HepG2 (cell line): ENCODE measurements around the gene DDX24. TPM values are rescaled to one million over a fixed set of nuclear protein-coding genes. Genes with fewer than 3 reads are reported as not detected.

ENCODE experiments used
- CEBPG ChIP-seq: IDR thresholded peaks from 2 replicates; pipeline ENCODE4 v1.6.1; 2016
- CENPBD1 ChIP-seq: sonication (generic); formaldehyde crosslinking; IDR thresholded peaks from 2 replicates; pipeline ENCODE4 v1.8.0; 2022; ENCODE audit warnings: missing genetic modification reagents, low read depth, mild to moderate bottlenecking, borderline replicate concordance
- FOXC1 ChIP-seq: sonication (generic); formaldehyde crosslinking; IDR thresholded peaks from 2 replicates; pipeline ENCODE4 v1.8.0; 2022; ENCODE audit warnings: mild to moderate bottlenecking, missing genetic modification reagents, borderline replicate concordance
- GATAD2A ChIP-seq: IDR thresholded peaks from 2 replicates; pipeline ENCODE4 v1.6.1; 2016
- KDM2A ChIP-seq: sonication (generic); formaldehyde crosslinking; IDR thresholded peaks from 2 replicates; pipeline ENCODE4 v1.4.0; 2020; ENCODE audit warnings: low read depth, missing genetic modification reagents, borderline replicate concordance
- MXD4 ChIP-seq: IDR thresholded peaks from 2 replicates; pipeline ENCODE4 v1.6.1; 2016; ENCODE audit warnings: mild to moderate bottlenecking, missing biosample characterization, missing genetic modification reagents
- NCOA2 ChIP-seq: sonication (generic); formaldehyde crosslinking; IDR thresholded peaks from 2 replicates; pipeline ENCODE4 v1.8.0; 2022; ENCODE audit warnings: inconsistent platforms
- PHF20 ChIP-seq: sonication (generic); formaldehyde crosslinking; IDR thresholded peaks from 2 replicates; pipeline ENCODE4 v1.5.0; 2020; ENCODE audit warnings: mild to moderate bottlenecking, missing genetic modification reagents
- RBM39 ChIP-seq: fragments of 200-400 bp; formaldehyde crosslinking; IDR thresholded peaks from one replicate; pipeline ENCODE4 v1.6.1; 2018; ENCODE audit warnings: antibody characterized with exemption, mild to moderate bottlenecking, low read depth, low read length; ENCODE audit not compliant: poor library complexity, severe bottlenecking
- RFX3 ChIP-seq: IDR thresholded peaks from 2 replicates; pipeline ENCODE4 v1.6.1; 2016; ENCODE audit warnings: missing biosample characterization, missing genetic modification reagents
- SAP130 ChIP-seq: IDR thresholded peaks from 2 replicates; pipeline ENCODE4 v1.6.1; 2016; ENCODE audit warnings: low read depth
- SMARCC2 ChIP-seq: fragments of 450-650 bp; IDR thresholded peaks from 2 replicates; pipeline ENCODE4 v1.6.1; 2017; ENCODE audit warnings: antibody characterized with exemption, mild to moderate bottlenecking
- SNAPC2 ChIP-seq: sonication (generic); formaldehyde crosslinking; IDR thresholded peaks from 2 replicates; pipeline ENCODE4 v1.8.1; 2022; ENCODE audit warnings: mild to moderate bottlenecking, missing genetic modification reagents
- SOX5 ChIP-seq: IDR thresholded peaks from 2 replicates; pipeline ENCODE4 v1.6.1; 2016; ENCODE audit warnings: borderline replicate concordance
- TFE3 ChIP-seq: IDR thresholded peaks from 2 replicates; pipeline ENCODE4 v1.6.1; 2016
- TGIF2 ChIP-seq: IDR thresholded peaks from 2 replicates; pipeline ENCODE4 v1.6.1; 2016; ENCODE audit warnings: control low read depth, missing compliant biosample characterization
- THYN1 ChIP-seq: sonication (generic); formaldehyde crosslinking; IDR thresholded peaks from 2 replicates; pipeline ENCODE4 v1.8.1; 2023; ENCODE audit warnings: low read depth, mild to moderate bottlenecking, moderate library complexity, missing genetic modification reagents, borderline replicate concordance
- TSC22D2 ChIP-seq: sonication (generic); formaldehyde crosslinking; IDR thresholded peaks from 2 replicates; pipeline ENCODE4 v1.5.1; 2020; ENCODE audit warnings: missing genetic modification reagents, mild to moderate bottlenecking, borderline replicate concordance
- ZBTB44 ChIP-seq: sonication (generic); formaldehyde crosslinking; IDR thresholded peaks from 2 replicates; pipeline ENCODE4 v1.4.0; 2020; ENCODE audit warnings: missing genetic modification reagents
- ZFP36 ChIP-seq: fragments of 150-350 bp; IDR thresholded peaks from 2 replicates; pipeline ENCODE4 v1.6.1; 2018; ENCODE audit warnings: borderline replicate concordance, low read length, low read depth; ENCODE audit not compliant: partially characterized antibody
- ZFP90 ChIP-seq: sonication (generic); formaldehyde crosslinking; IDR thresholded peaks from 2 replicates; pipeline ENCODE4 v1.8.0; 2022; ENCODE audit warnings: missing genetic modification reagents, mild to moderate bottlenecking, inconsistent platforms, borderline replicate concordance
- ZNF138 ChIP-seq: sonication (generic); formaldehyde crosslinking; IDR thresholded peaks from 2 replicates; pipeline ENCODE4 v1.5.0; 2020; ENCODE audit warnings: mild to moderate bottlenecking, low read depth, missing genetic modification reagents
- ZNF563 ChIP-seq: sonication (generic); formaldehyde crosslinking; IDR thresholded peaks from 2 replicates; pipeline ENCODE4 v1.8.0; 2022; ENCODE audit warnings: mild to moderate bottlenecking, moderate library complexity, missing genetic modification reagents
- ZNF570 ChIP-seq: sonication (generic); formaldehyde crosslinking; IDR thresholded peaks from 2 replicates; pipeline ENCODE4 v1.4.0; 2020; ENCODE audit warnings: mild to moderate bottlenecking, missing genetic modification reagents, borderline replicate concordance
- ZNF800 ChIP-seq: sonication (generic); formaldehyde crosslinking; IDR thresholded peaks from 2 replicates; pipeline ENCODE4 v1.4.0; 2020; ENCODE audit warnings: missing genetic modification reagents
- ZSCAN25 ChIP-seq: sonication (generic); formaldehyde crosslinking; IDR thresholded peaks from 2 replicates; pipeline ENCODE4 v1.8.0; 2022; ENCODE audit warnings: mild to moderate bottlenecking, missing genetic modification reagents
- polyA plus RNA-seq, 8 experiments: library from polyadenylated mRNA; depleted of rRNA in 3 of 8; stranded (reverse) in 7 of 8; unstranded in 1 of 8; fragments of >200 nt; fragmentation: Illumina TruSeq in 4 of 8; extraction: Trizol in 4 of 8; gene quantifications; 2 replicates each; pipeline versions ENCODE4 v1.2.1 to v1.2.3, GENCODE V29; 2011 to 2016; ENCODE audit warnings: low read depth in 4 of 8, missing spikeins in 1 of 8, mixed read lengths in 1 of 8; ENCODE audit not compliant: insufficient read depth in 1 of 8
- total RNA-seq, 5 experiments: library from RNA; depleted of rRNA; stranded (reverse); fragments of >200 nt; fragmentation: Illumina TruSeq; extraction: Trizol; gene quantifications; 2 replicates each; pipeline ENCODE4 v1.2.3, GENCODE V29; 2016; ENCODE audit warnings: low read depth in 1 of 5

Gene DDX24
- total and polyA plus RNA-seq, 2 of the 13 experiments (the other 11 are each of a cell fraction or from before 2014, with no cell fraction given): 67.3 to 149 TPM

- no peak for TF ChIP-seq ZBTB44 (CRISPR knock-in tag)
- TF ChIP-seq ZFP90 (CRISPR knock-in tag): no peak
- no peak for TF ChIP-seq ZNF138
- TF ChIP-seq FOXC1: no peak
- TF ChIP-seq ZNF570 (CRISPR knock-in tag): no peak
- peak; percentile 80 for TF ChIP-seq KDM2A (CRISPR knock-in tag)
- no peak for TF ChIP-seq SMARCC2
- no peak for TF ChIP-seq THYN1 (CRISPR knock-in tag)
- TF ChIP-seq TSC22D2 (CRISPR knock-in tag): 0 out of 2 replicates have a peak, but pooled peaks have one; percentile 43
- TF ChIP-seq RFX3 (CRISPR knock-in tag): no peak
- TF ChIP-seq MXD4: no peak
- TF ChIP-seq CEBPG: peak; percentile 20; the same call in 1 of the 2 replicates
- TF ChIP-seq GATAD2A (CRISPR knock-in tag): 0 out of 2 replicates have a peak, but pooled peaks have one; percentile 32
- no peak for TF ChIP-seq ZSCAN25 (CRISPR knock-in tag)
- no peak for TF ChIP-seq RBM39
- no peak for TF ChIP-seq SNAPC2
- TF ChIP-seq ZNF800: no peak
- peak; percentile 44; the same call in 1 of the 2 replicates for TF ChIP-seq SAP130 (CRISPR knock-in tag)
- no peak for TF ChIP-seq CENPBD1
- TF ChIP-seq ZNF563 (CRISPR knock-in tag): no peak
- TF ChIP-seq SOX5 (CRISPR knock-in tag): peak; percentile 42; the same call in 1 of the 2 replicates
- peak; percentile 70; the same call in 1 of the 2 replicates for TF ChIP-seq TGIF2 (CRISPR knock-in tag)
- no peak for TF ChIP-seq PHF20 (CRISPR knock-in tag)
- TF ChIP-seq TFE3 (CRISPR knock-in tag): no peak
- TF ChIP-seq NCOA2: 0 out of 2 replicates have a peak, but pooled peaks have one; percentile 21
- TF ChIP-seq ZFP36: no peak
These were observed 79.3 kb downstream of the DDX24 start (continued) for GRCh38 chr14:94001501-94002396.
